ENCODE measurements around the gene DELE1. TPM values are rescaled to one million over a fixed set of nuclear protein-coding genes. Genes with fewer than 3 reads are reported as not detected.

The DELE1 gene
- total and polyA plus RNA-seq, 2 donors (not counting 3 experiments of a cell fraction or from before 2014, with no cell fraction given), result 105 to 121 TPM

- H3K36me3 ChIP-seq (ENCODE audit: control insufficient read depth in 2 of 2, extremely low read depth in 1 of 2, insufficient read depth in 2 of 2, low read length in 2 of 2), result no peaks in the 10 kb centered on the region
- no peak overlapping the region for H3K4me2 ChIP-seq (ENCODE audit: insufficient read depth, low read length)
- H3K4me3 ChIP-seq (replicated peaks in 1 of 3; ENCODE audit: insufficient read depth in 1 of 3, low read depth in 1 of 3, low read length in 3 of 3), result no peak overlapping the region
- intact Hi-C loops (cut with micrococcal nuclease), result no loop called here
- no peak overlapping the region for H3K9ac ChIP-seq (replicated peaks; ENCODE audit: extremely low read depth, insufficient read depth, low read length)
- H2AFZ ChIP-seq (ENCODE audit: low read depth, low read length), result no peak overlapping the region
- H3K9me1 ChIP-seq (replicated peaks; ENCODE audit: control insufficient read depth, extremely low read depth, insufficient read depth, low read length), result no peaks in the 10 kb centered on the region
- H3K27me3 ChIP-seq (ENCODE audit: control insufficient read depth in 2 of 2, insufficient read depth in 2 of 2, low read length in 2 of 2), result peaks cover 4 to 5% of the 10 kb centered on the region in 2 experiments
- H4K20me1 ChIP-seq (replicated peaks; ENCODE audit: control insufficient read depth, extremely low read depth, insufficient read depth, low read length), result no peaks in the 10 kb centered on the region
- H3K4me1 ChIP-seq (ENCODE audit: control insufficient read depth, extremely low read depth, insufficient read depth, low read length), result no peaks in the 10 kb centered on the region
- no peak overlapping the region for H3K27ac ChIP-seq (ENCODE audit: insufficient read depth, low read depth, low read length)
- POLR2A ChIA-PET, result interaction anchor here (0.5 kb wide), 1 partner anchor 8 kb away, joined by 4 read pairs; no protein-coding TSS in a partner anchor
- CTCF ChIA-PET, result interaction anchor here (1.2 to 1.9 kb wide), 4 partner anchors 10 to 212 kb away, joined by 3 to 5 read pairs (median 4); no protein-coding TSS in a partner anchor
- no peak for TF ChIP-seq POLR2A (IDR thresholded peaks at IDR 0.05; ENCODE audit: low read depth, low read length)
- TF ChIP-seq MYC (IDR thresholded peaks at IDR 0.05; ENCODE audit: low read depth, low read length), result no peak
- TF ChIP-seq JUN (IDR thresholded peaks at IDR 0.05; ENCODE audit: borderline replicate concordance, insufficient read depth, insufficient read length, low read depth), result no peak
- no peak for TF ChIP-seq FOS (IDR thresholded peaks at IDR 0.05; ENCODE audit: borderline replicate concordance, insufficient read depth, low read length)
- TF ChIP-seq EZH2 (IDR thresholded peaks at IDR 0.05; ENCODE audit: borderline replicate concordance, low read depth, low read length, severe bottlenecking), result no peak
- no peak for TF ChIP-seq MAX (IDR thresholded peaks at IDR 0.05; ENCODE audit: insufficient read depth, insufficient read length)
- no peak for TF ChIP-seq CTCF (IDR thresholded peaks at IDR 0.05; ENCODE audit: extremely low read depth in 1 of 2, insufficient read depth in 1 of 2, low read depth in 1 of 2, low read length in 2 of 2)
- TF ChIP-seq POLR2AphosphoS5 (IDR thresholded peaks at IDR 0.05; ENCODE audit: insufficient read depth, low read depth, low read length), result no peak
- TF ChIP-seq GATA2 (IDR thresholded peaks at IDR 0.05; ENCODE audit: insufficient read depth, insufficient read length, low read depth, low read length), result no peak
- dilution Hi-C loops (cut with MboI; ENCODE audit: extremely low pct_ligation_motif_present, low sequenced_read_pairs), result no loop called here
- no peaks in the 10 kb centered on the region for H3K9me3 ChIP-seq (replicated peaks; ENCODE audit: control insufficient read depth, insufficient read depth, low read length)
- no peak for DNase-seq (ENCODE audit: low read depth, low spot score)
- no peak for FAIRE-seq
- no TSS peak for BruUV-seq (replicated peaks)
- H3K79me2 ChIP-seq (ENCODE audit: control insufficient read depth, insufficient read depth, low read length), result no peaks in the 10 kb centered on the region
These were observed 19.1 kb upstream of the DELE1 start for GRCh38 chr5:141904551-141904950.

Measured in endothelial cell of umbilical vein (primary cell).